ENCODE results near the gene EMX1. TPM values are rescaled to one million over a fixed set of nuclear protein-coding genes. Genes with fewer than 3 reads are reported as not detected.
A peak's percentile ranks its signal among the peaks of the same experiment; 100 is the strongest.

Gene EMX1
- polyA plus RNA-seq, 1 donor from 2014 or later, result 0.33 TPM

DNA sequence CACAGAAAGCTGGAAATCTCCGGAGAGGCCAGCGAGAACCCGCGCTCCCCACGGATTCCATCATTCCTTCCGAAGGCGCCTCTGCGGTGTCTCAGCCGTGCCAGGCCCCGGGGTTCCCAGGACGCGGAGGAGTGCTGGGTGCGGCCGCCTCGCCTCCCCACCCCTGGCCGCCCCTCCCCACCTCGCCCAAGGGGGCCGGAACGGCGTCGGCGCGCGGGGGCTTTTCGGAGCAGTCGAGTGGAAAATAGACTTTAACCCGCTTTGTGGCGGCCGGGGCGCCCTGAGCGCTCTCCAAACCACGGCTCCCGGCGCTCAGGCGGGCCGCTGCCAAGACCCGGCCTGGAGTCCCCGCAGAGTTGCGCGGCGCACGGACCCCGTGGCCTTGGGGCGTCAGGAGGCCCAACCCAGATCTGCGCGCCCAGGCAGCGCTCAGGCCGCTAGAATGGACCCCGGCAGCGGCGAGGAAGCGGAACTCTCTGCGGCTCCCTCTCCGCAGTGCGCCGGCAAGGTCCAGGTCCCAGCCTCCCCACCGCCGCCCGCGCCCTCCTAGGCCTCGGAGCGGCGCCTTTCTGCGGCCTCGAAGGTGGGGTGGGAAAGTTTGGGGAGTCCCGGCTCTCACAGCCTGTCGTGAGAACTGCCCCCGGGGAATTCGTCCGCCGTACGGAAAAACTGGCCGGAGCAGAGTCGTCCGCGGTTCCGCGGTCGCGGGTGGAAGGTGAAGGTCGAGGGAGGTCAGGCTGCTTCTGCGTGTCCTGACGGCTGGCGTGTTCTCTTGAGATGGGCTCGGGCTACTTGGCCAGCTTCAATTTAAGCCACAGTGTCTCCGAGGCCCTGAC, 1.2 kb upstream of the EMX1 start:
- Histone ChIP-seq H3K9ac (ENCODE audit: low read length) (peak overlapping the region; percentile 16), H2AFZ (ENCODE audit: low read depth, low read length) (no peak overlapping the region), H3K4me2 (ENCODE audit: low read length) (no peak overlapping the region), H3K27me3 (ENCODE audit: insufficient read depth, low read depth, low read length) (peaks cover 91% of the 10 kb centered on the region), H3K27ac (ENCODE audit: low read length) (no peak overlapping the region), H4K20me1 (ENCODE audit: insufficient read depth) (no peaks in the 10 kb centered on the region), H3K36me3 (ENCODE audit: insufficient read depth, low read length) (no peaks in the 10 kb centered on the region), H3F3A (ENCODE audit: insufficient read depth, low read length, poor library complexity, severe bottlenecking) (no peaks in the 10 kb centered on the region), H3K9me2 (ENCODE audit: insufficient read depth, low read length) (no peaks in the 10 kb centered on the region), H3K9me3 (ENCODE audit: low read length) (no peaks in the 10 kb centered on the region), H3K4me3 (ENCODE audit: low read length) (peak overlapping the region; percentile 67), H3K79me2 (replicated peaks; ENCODE audit: insufficient read depth, low read length) (peaks cover 8% of the 10 kb centered on the region)
- no peak for TF ChIP-seq RAD21 (conservative IDR thresholded peaks at IDR 0.05)
- no peak for TF ChIP-seq REST (IDR thresholded peaks at IDR 0.05; ENCODE audit: borderline replicate concordance)
- peak; percentile 43 for TF ChIP-seq EZH2 (IDR thresholded peaks at IDR 0.05; ENCODE audit: borderline replicate concordance, insufficient read depth, low read length, poor library complexity, severe bottlenecking)

DNA sequence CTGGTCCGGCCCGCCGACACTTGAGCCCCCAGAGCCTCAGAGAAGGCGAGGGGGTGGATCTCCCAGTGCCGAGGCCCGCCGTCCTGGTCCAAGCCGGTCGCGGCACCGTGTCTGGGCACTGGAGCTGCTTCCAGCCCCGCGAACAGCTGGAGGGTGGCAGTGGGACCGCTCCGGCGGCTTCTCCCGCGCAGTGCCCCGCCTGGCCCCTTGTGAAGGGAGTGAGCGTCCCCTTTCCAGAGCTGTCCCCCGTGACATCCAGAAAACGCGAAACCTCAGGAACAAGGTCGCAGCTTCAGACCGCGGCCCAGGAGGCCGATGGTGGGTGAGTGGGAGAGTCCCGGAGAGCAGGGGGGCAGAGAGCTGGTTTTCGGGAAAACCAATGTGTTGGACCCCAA, 579 bp upstream of the EMX1 start:
- H3K79me2 ChIP-seq (replicated peaks; ENCODE audit: insufficient read depth, low read length), result peaks cover 14% of the 10 kb centered on the region
- H3K9me3 ChIP-seq (ENCODE audit: low read length), result no peaks in the 10 kb centered on the region
- peak overlapping the region; percentile 67 for H3K4me3 ChIP-seq (ENCODE audit: low read length)
- H4K20me1 ChIP-seq (ENCODE audit: insufficient read depth), result no peaks in the 10 kb centered on the region
- TF ChIP-seq, protein P1, sequence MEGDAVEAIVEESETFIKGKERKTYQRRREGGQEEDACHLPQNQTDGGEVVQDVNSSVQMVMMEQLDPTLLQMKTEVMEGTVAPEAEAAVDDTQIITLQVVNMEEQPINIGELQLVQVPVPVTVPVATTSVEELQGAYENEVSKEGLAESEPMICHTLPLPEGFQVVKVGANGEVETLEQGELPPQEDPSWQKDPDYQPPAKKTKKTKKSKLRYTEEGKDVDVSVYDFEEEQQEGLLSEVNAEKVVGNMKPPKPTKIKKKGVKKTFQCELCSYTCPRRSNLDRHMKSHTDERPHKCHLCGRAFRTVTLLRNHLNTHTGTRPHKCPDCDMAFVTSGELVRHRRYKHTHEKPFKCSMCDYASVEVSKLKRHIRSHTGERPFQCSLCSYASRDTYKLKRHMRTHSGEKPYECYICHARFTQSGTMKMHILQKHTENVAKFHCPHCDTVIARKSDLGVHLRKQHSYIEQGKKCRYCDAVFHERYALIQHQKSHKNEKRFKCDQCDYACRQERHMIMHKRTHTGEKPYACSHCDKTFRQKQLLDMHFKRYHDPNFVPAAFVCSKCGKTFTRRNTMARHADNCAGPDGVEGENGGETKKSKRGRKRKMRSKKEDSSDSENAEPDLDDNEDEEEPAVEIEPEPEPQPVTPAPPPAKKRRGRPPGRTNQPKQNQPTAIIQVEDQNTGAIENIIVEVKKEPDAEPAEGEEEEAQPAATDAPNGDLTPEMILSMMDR (IDR thresholded peaks at IDR 0.05; ENCODE audit: poor library complexity, severe bottlenecking), result no peak
- TF ChIP-seq SMC3 (conservative IDR thresholded peaks at IDR 0.05; ENCODE audit: poor library complexity), result no peak
- TF ChIP-seq RAD21 (conservative IDR thresholded peaks at IDR 0.05), result no peak
- no peak for TF ChIP-seq EZH2 (IDR thresholded peaks at IDR 0.05; ENCODE audit: borderline replicate concordance, insufficient read depth, low read length, poor library complexity, severe bottlenecking)
- no peak for TF ChIP-seq REST (IDR thresholded peaks at IDR 0.05; ENCODE audit: borderline replicate concordance)
- TF ChIP-seq POLR2AphosphoS5 (IDR thresholded peaks at IDR 0.05), result no peak
- TF ChIP-seq TAF1 (IDR thresholded peaks at IDR 0.05; ENCODE audit: low read depth), result no peak
- no peak for TF ChIP-seq MXI1 (conservative IDR thresholded peaks at IDR 0.05; ENCODE audit: poor library complexity, severe bottlenecking)
- no peak for TF ChIP-seq EP300 (conservative IDR thresholded peaks at IDR 0.05; ENCODE audit: poor library complexity, severe bottlenecking)
- H3K27me3 ChIP-seq (ENCODE audit: insufficient read depth, low read depth, low read length), result peaks cover 96% of the 10 kb centered on the region
- no peak overlapping the region for H3K4me2 ChIP-seq (ENCODE audit: low read length)
- no peak overlapping the region for H3K9ac ChIP-seq (ENCODE audit: low read length)
- H3K36me3 ChIP-seq (ENCODE audit: insufficient read depth, low read length), result no peaks in the 10 kb centered on the region
- H3F3A ChIP-seq (ENCODE audit: insufficient read depth, low read length, poor library complexity, severe bottlenecking), result no peaks in the 10 kb centered on the region
- H2AFZ ChIP-seq (ENCODE audit: low read depth, low read length), result no peak overlapping the region
- H3K27ac ChIP-seq (ENCODE audit: low read length), result no peak overlapping the region
- H3K9me2 ChIP-seq (ENCODE audit: insufficient read depth, low read length), result no peaks in the 10 kb centered on the region

All from neural cell (in vitro differentiated cells).